T-cell (primary cell): ENCODE measurements around the gene ELMO1. TPM values are rescaled to one million over a fixed set of nuclear protein-coding genes. Genes with fewer than 3 reads are reported as not detected.

ENCODE experiments used
- ATAC-seq, 4 experiments: fragments of 200-7000 bp in 3 of 4; fragments of 150-1000 bp in 1 of 4; cut with Tn5 transposase; replicated peaks in 1 of 4; 1 replicate in 3 of 4; 2 replicates in 1 of 4; pipeline ENCODE4 v1.10.0; 2021; ENCODE audit warnings: moderate library complexity in 3 of 4, mild to moderate bottlenecking in 2 of 4, moderate number of reproducible peaks in 1 of 4
- CTCF ChIA-PET, 2 donors: fragments of 300-600 bp; sonication (Branson Sonifier 250); formaldehyde crosslinking; loops; one replicate each; lab custom pipeline; 2022; ENCODE audit warnings: antibody characterized with exemption in 2 of 2; lab: Charles Lee
- POLR2A ChIA-PET, 2 donors: fragments of 300-600 bp; sonication (Branson Sonifier 250); formaldehyde crosslinking; loops; one replicate each; lab custom pipeline; 2022; ENCODE audit warnings: antibody characterized with exemption in 2 of 2; lab: Charles Lee
- DNase-seq, 35 experiments: peaks; one replicate each; pipeline versions ENCODE4 v3.0.0 to v3.0.0-alpha.2; 2013 to 2023
- H3K27ac ChIP-seq: one replicate; pipeline ENCODE4 v1.5.1; 2013; ENCODE audit warnings: low read length
- H3K27me3 ChIP-seq, 2 experiments: replicated peaks in 1 of 2; 1 replicate in 1 of 2; 2 replicates in 1 of 2; pipeline versions ENCODE4 v1.6.1 to v1.7.0; 2013; ENCODE audit warnings: low read length in 1 of 2, mixed read lengths in 1 of 2; ENCODE audit not compliant: control insufficient read depth in 2 of 2, insufficient read depth in 2 of 2; ENCODE audit errors: extremely low read depth in 1 of 2
- H3K36me3 ChIP-seq, 2 donors: 1 replicate in 1 of 2; 2 replicates in 1 of 2; pipeline versions ENCODE4 v1.6.1 to v1.7.0; 2013; ENCODE audit warnings: low read length in 1 of 2; ENCODE audit not compliant: control insufficient read depth in 2 of 2, insufficient read depth in 1 of 2; ENCODE audit errors: extremely low read depth in 1 of 2
- H3K4me1 ChIP-seq, 2 experiments: 1 replicate in 1 of 2; 2 replicates in 1 of 2; pipeline versions ENCODE4 v1.6.1 to v1.7.0; 2013; ENCODE audit warnings: low read length in 2 of 2, mixed read lengths in 1 of 2; ENCODE audit not compliant: insufficient read depth in 2 of 2, control insufficient read depth in 1 of 2; ENCODE audit errors: extremely low read depth in 1 of 2
- H3K4me3 ChIP-seq, 2 donors: 1 replicate in 1 of 2; 2 replicates in 1 of 2; pipeline versions ENCODE4 v1.5.1 to v1.7.0; 2013; ENCODE audit warnings: mild to moderate bottlenecking in 2 of 2, low read length in 1 of 2, moderate library complexity in 1 of 2; ENCODE audit not compliant: control insufficient read depth in 1 of 2; ENCODE audit errors: extremely low read depth in 1 of 2
- H3K9me3 ChIP-seq: 2 replicates; pipeline ENCODE4 v1.7.0; 2013
- H3K27ac Mint-ChIP-seq, 2 donors: one replicate each; pipeline ENCODE4 v1.8.0; 2020 to 2021; ENCODE audit warnings: mild to moderate bottlenecking in 2 of 2, mixed read lengths in 2 of 2
- H3K27me3 Mint-ChIP-seq, 2 donors: one replicate each; pipeline ENCODE4 v1.8.0; 2021 to 2022; ENCODE audit warnings: mixed read lengths in 2 of 2
- H3K36me3 Mint-ChIP-seq: one replicate; pipeline ENCODE4 v1.8.0; 2021; ENCODE audit warnings: mixed read lengths
- H3K4me1 Mint-ChIP-seq, 3 donors: one replicate each; pipeline ENCODE4 v1.8.0; 2020 to 2022; ENCODE audit warnings: mixed read lengths in 3 of 3, mild to moderate bottlenecking in 1 of 3
- H3K4me3 Mint-ChIP-seq, 3 donors: one replicate each; pipeline ENCODE4 v1.8.0; 2020 to 2022; ENCODE audit warnings: mild to moderate bottlenecking in 3 of 3, mixed read lengths in 3 of 3, moderate library complexity in 3 of 3
- H3K9me3 Mint-ChIP-seq, 3 donors: one replicate each; pipeline ENCODE4 v1.8.0; 2020 to 2022; ENCODE audit warnings: mixed read lengths in 3 of 3
- WGBS: methylation state at CpG from one replicate; pipeline ENCODE4 v1.1.5; 2013; ENCODE audit warnings: missing lambda C conversion rate; ENCODE audit not compliant: insufficient coverage; 5-methylcytosine and 5-hydroxymethylcytosine counted together
- total RNA-seq, 35 experiments: library from RNA in 6 of 35; stranded (reverse) in 6 of 35; fragments of 120-200 nt in 1 of 35; gene quantifications; one replicate each; pipeline versions ENCODE4 v1.2.1 to v1.2.4 and lab custom pipeline; 2013 to 2026

ELMO1 gene
- total RNA-seq, 5 donors from 2014 or later (not counting 1 experiment from before 2014, with no cell fraction given), result 101 to 149 (median 113) TPM

GRCh38 chr7:37162106-37162505 is 286.6 kb downstream of the ELMO1 start:
- POLR2A ChIA-PET, result no interaction called here
- Histone ChIP-seq H3K4me3 (no peak overlapping the region), H3K4me1 (no peaks in the 10 kb centered on the region), H3K9me3 (no peaks in the 10 kb centered on the region), H3K27ac (no peak overlapping the region), H3K27me3 (no peaks in the 10 kb centered on the region), H3K36me3 (no peaks in the 10 kb centered on the region)
- peaks cover 43% of the 10 kb centered on the region for H3K36me3 Mint-ChIP-seq
- CTCF ChIA-PET, result no interaction called here
- H3K4me3 Mint-ChIP-seq, result no peak overlapping the region
- WGBS, result 72% methylated on average over 3 of the region's 5 CpGs
- H3K27ac Mint-ChIP-seq, result no peak overlapping the region
- peaks cover 0 to 4% (median 0%) of the 10 kb centered on the region in 3 donors for H3K4me1 Mint-ChIP-seq
- no peaks in the 10 kb centered on the region for H3K27me3 Mint-ChIP-seq
- no peak for ATAC-seq
- no peak for DNase-seq
- H3K9me3 Mint-ChIP-seq, result peaks cover 4 to 14% (median 7%) of the 10 kb centered on the region in 3 donors

DNA sequence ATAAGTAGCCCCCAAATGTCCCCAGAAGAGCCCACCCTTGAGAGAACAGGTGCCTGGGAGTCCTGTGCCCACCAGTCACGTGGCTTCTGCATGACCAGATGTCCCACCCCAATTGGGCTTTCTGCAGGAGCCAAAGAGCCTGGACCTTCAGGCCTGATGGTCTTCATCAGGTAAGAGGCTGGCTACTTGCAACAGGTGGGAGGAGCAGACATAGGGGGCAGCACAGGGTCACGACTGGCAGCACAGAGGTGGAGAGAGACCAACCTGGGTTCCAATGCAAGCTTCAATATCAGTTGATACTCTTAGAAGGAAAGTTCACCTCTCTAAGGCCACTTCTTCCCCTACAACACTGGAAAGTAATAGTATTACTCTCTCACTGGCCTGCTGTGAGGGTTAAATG is 288.0 kb downstream of the ELMO1 start:
- Mint-ChIP-seq H3K4me3 (no peak overlapping the region), H3K9me3 (peaks cover 0 to 20% (median 8%) of the 10 kb centered on the region in 3 donors), H3K27ac (no peak overlapping the region), H3K27me3 (no peaks in the 10 kb centered on the region), H3K36me3 (peaks cover 54% of the 10 kb centered on the region), H3K4me1 (peaks cover 0 to 12% (median 5%) of the 10 kb centered on the region in 3 donors)
- no peaks in the 10 kb centered on the region for H3K36me3 ChIP-seq
- H3K4me3 ChIP-seq, result no peak overlapping the region
- no peaks in the 10 kb centered on the region for H3K4me1 ChIP-seq
- no peak overlapping the region for H3K27ac ChIP-seq
- ATAC-seq (no peak), DNase-seq (no peak)
- WGBS, result 100% methylated on average over 1 of the region's 2 CpGs
- H3K27me3 ChIP-seq, result no peaks in the 10 kb centered on the region
- H3K9me3 ChIP-seq, result no peaks in the 10 kb centered on the region
- CTCF ChIA-PET, result no interaction called here
- POLR2A ChIA-PET, result no interaction called here

DNA sequence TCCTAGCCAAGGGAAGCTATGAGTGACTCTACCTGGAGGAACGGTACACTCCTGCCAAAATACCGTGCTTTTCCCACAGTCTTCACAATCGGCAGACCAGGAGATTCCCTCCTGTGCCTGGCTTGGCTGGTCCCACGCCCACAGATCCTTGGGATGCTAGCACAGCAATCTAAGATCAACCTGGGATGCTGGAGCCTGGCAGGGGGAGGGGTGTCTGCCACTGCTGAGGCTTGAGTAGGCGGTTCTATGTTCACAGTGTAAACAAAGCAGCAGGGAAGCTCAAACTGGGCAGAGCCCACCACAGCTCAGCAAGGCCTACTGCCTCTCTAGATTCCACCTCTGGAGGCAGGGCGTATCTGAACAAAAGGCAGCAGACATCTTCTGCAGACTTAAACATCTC is 295.3 kb downstream of the ELMO1 start:
- Histone ChIP-seq H3K9me3 (no peaks in the 10 kb centered on the region), H3K27ac (no peak overlapping the region), H3K4me3 (no peak overlapping the region), H3K36me3 (peaks cover 5 to 16% of the 10 kb centered on the region in 2 donors), H3K27me3 (no peaks in the 10 kb centered on the region), H3K4me1 (no peaks in the 10 kb centered on the region)
- POLR2A ChIA-PET, result no interaction called here
- H3K4me1 Mint-ChIP-seq, result peaks cover 4 to 23% (median 16%) of the 10 kb centered on the region in 3 donors
- H3K27ac Mint-ChIP-seq, result no peak overlapping the region
- CTCF ChIA-PET, result interaction anchor here in 1 of 2 donors (0.6 kb wide), 1 partner anchor 18 kb away, joined by 3 read pairs; no protein-coding TSS in a partner anchor
- no peaks in the 10 kb centered on the region for H3K27me3 Mint-ChIP-seq
- ATAC-seq (no peak), DNase-seq (no peak)
- H3K9me3 Mint-ChIP-seq, result peaks cover 3 to 9% (median 6%) of the 10 kb centered on the region in 3 donors
- no peak overlapping the region for H3K4me3 Mint-ChIP-seq
- 91% methylated on average over 5 of the region's 6 CpGs for WGBS
- peaks cover 82% of the 10 kb centered on the region for H3K36me3 Mint-ChIP-seq

DNA sequence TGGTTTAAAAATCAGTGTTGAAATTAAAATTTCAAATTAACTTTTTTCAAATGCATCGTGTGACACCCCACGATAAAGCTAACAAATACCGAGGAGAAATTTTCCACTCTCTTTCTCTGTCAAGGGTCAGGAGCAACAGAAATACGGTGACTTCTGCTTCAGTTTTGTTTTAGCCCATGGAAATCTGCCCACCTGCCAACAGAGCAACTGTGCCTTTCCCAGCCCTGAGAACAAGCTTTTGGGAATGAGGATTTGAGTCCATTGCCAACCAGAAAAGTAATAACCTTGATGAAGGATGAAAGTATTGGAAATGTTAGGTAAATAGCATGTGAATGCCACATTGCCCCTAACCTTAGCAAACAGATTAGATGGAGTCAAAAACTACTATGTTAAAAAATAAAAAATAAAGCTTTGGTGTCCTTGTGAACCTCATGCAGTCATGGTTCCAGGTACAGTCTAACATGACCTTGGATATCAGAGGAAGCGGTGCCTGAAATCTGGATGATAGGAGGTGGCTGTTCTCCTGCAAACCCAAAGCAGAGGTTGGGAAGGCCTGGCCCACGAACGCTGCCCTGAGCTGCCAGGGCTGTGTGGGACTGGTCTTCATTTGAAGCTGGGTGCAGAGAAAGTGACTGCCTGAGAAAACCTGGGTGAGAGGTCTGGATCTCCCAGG is 296.8 kb downstream of the ELMO1 start:
- peaks cover 5 to 20% of the 10 kb centered on the region in 2 donors for H3K36me3 ChIP-seq
- Mint-ChIP-seq H3K27me3 (no peaks in the 10 kb centered on the region), H3K27ac (no peak overlapping the region), H3K36me3 (peaks cover 83% of the 10 kb centered on the region), H3K4me1 (peaks cover 10 to 24% (median 16%) of the 10 kb centered on the region in 3 donors), H3K4me3 (no peak overlapping the region), H3K9me3 (peaks cover 6% of the 10 kb centered on the region in 3 donors)
- ATAC-seq (no peak), DNase-seq (no peak)
- H3K27ac ChIP-seq, result no peak overlapping the region
- H3K9me3 ChIP-seq, result no peaks in the 10 kb centered on the region
- 96% methylated on average over 4 of the region's 7 CpGs for WGBS
- no peaks in the 10 kb centered on the region for H3K27me3 ChIP-seq
- H3K4me1 ChIP-seq, result no peaks in the 10 kb centered on the region
- POLR2A ChIA-PET, result interaction anchor here in 1 of 2 donors (0.6 kb wide), 1 partner anchor 472 kb away, joined by 3 read pairs; no protein-coding TSS in a partner anchor
- CTCF ChIA-PET, result interaction anchor here in 1 of 2 donors (1.7 kb wide), 1 partner anchor 30 kb away, joined by 6 read pairs; no protein-coding TSS in a partner anchor
- H3K4me3 ChIP-seq, result no peak overlapping the region

GRCh38 chr7:37150856-37151255 is 297.8 kb downstream of the ELMO1 start:
- H3K36me3 Mint-ChIP-seq, result peaks cover 82% of the 10 kb centered on the region
- no peak overlapping the region for H3K27ac Mint-ChIP-seq
- Histone ChIP-seq H3K9me3 (no peaks in the 10 kb centered on the region), H3K27ac (no peak overlapping the region), H3K4me3 (no peak overlapping the region), H3K36me3 (peaks cover 5 to 20% of the 10 kb centered on the region in 2 donors), H3K4me1 (no peaks in the 10 kb centered on the region), H3K27me3 (no peaks in the 10 kb centered on the region)
- ChIA-PET CTCF (interaction anchor here in 1 of 2 donors (0.6 kb wide), 1 partner anchor 1190 kb away, joined by 3 read pairs; no protein-coding TSS in a partner anchor), POLR2A (no interaction called here)
- no peak overlapping the region for H3K4me3 Mint-ChIP-seq
- H3K9me3 Mint-ChIP-seq, result peaks cover 2 to 6% (median 4%) of the 10 kb centered on the region in 3 donors
- ATAC-seq (no peak), DNase-seq (no peak)
- 100% methylated on average over 4 of the region's 4 CpGs for WGBS
- H3K27me3 Mint-ChIP-seq, result no peaks in the 10 kb centered on the region
- H3K4me1 Mint-ChIP-seq, result peaks cover 10 to 19% (median 13%) of the 10 kb centered on the region in 3 donors

DNA sequence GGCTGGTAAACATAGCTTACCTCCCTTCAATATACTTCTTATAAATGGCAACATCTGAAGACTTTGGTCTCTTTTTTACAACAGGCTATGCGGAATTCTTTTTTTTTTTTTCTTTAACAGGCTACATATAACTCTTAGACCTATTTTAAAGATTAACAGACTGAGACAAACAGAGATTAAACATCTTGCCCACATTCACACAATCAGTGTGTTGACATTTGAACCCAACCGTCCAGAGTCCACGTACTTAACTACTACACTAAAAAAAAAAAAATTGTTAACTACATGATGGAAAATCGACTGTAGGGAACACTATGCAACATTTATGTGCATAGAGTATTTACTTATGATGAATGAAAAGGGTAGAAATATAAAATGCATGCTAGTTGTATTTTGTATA is 298.5 kb downstream of the ELMO1 start:
- Mint-ChIP-seq H3K27ac (no peak overlapping the region), H3K36me3 (peaks cover 81% of the 10 kb centered on the region), H3K4me1 (peaks cover 10 to 15% (median 10%) of the 10 kb centered on the region in 3 donors), H3K4me3 (no peak overlapping the region), H3K27me3 (no peaks in the 10 kb centered on the region), H3K9me3 (peaks cover 0 to 6% (median 0%) of the 10 kb centered on the region in 3 donors)
- no peak overlapping the region for H3K4me3 ChIP-seq
- 83% methylated on average over 1 of the region's 4 CpGs for WGBS
- H3K27ac ChIP-seq, result no peak overlapping the region
- H3K9me3 ChIP-seq, result no peaks in the 10 kb centered on the region
- ChIA-PET POLR2A (interaction anchor here in 1 of 2 donors (0.7 kb wide), 1 partner anchor 816 kb away, joined by 4 read pairs; no protein-coding TSS in a partner anchor), CTCF (interaction anchor here in 1 of 2 donors (1.0 kb wide), 1 partner anchor 662 kb away, joined by 6 read pairs; no protein-coding TSS in a partner anchor)
- DNase-seq (no peak), ATAC-seq (no peak)
- H3K4me1 ChIP-seq, result no peaks in the 10 kb centered on the region
- peaks cover 5 to 20% of the 10 kb centered on the region in 2 donors for H3K36me3 ChIP-seq
- H3K27me3 ChIP-seq, result no peaks in the 10 kb centered on the region
